HL-60 (cell line): ENCODE results near the gene GSTM2.
A peak's percentile ranks its signal among the peaks of the same experiment; 100 is the strongest.

Experiments
- DNase-seq, 2 experiments: peaks; one replicate each; pipeline ENCODE4 v3.0.0-alpha.2; 2010 to 2020; ENCODE audit warnings: low read depth in 1 of 2, low spot score in 1 of 2
- H3K27ac ChIP-seq: fragments of 250-450 bp; sonication (Bioruptor Pico); replicated peaks from 2 replicates; pipeline ENCODE4 v1.5.1; 2020; ENCODE audit warnings: mild to moderate bottlenecking, moderate library complexity
- H3K27me3 ChIP-seq: fragments of 250-450 bp; sonication (Bioruptor Pico); 2 replicates; pipeline ENCODE4 v1.5.1; 2021; ENCODE audit warnings: mild to moderate bottlenecking, moderate library complexity; ENCODE audit not compliant: insufficient read depth, poor library complexity, severe bottlenecking
- H3K4me3 ChIP-seq: replicated peaks from 2 replicates; pipeline ENCODE4 v1.5.1; 2011; ENCODE audit warnings: mild to moderate bottlenecking, control low read depth, low read length; ENCODE audit not compliant: insufficient read depth
- CTCF ChIP-seq: IDR thresholded peaks from one replicate; pipeline ENCODE4 v1.5.1; 2011; ENCODE audit warnings: low read length, control low read depth, inconsistent platforms; ENCODE audit not compliant: insufficient read depth
- GABPA ChIP-seq: IDR thresholded peaks from 2 replicates; pipeline ENCODE4 v1.6.1; 2012; ENCODE audit warnings: low read depth
- POLR2AphosphoS5 ChIP-seq: IDR thresholded peaks from 2 replicates; pipeline ENCODE4 v1.6.1; 2012; ENCODE audit warnings: low read depth
- REST ChIP-seq: IDR thresholded peaks from 2 replicates; pipeline ENCODE4 v1.6.1; 2012; ENCODE audit warnings: low read depth; ENCODE audit not compliant: insufficient replicate concordance
- SPI1 ChIP-seq: IDR thresholded peaks from 2 replicates; pipeline ENCODE4 v1.6.1; 2012; ENCODE audit warnings: low read depth, mild to moderate bottlenecking, borderline replicate concordance

Gene GSTM2

DNA sequence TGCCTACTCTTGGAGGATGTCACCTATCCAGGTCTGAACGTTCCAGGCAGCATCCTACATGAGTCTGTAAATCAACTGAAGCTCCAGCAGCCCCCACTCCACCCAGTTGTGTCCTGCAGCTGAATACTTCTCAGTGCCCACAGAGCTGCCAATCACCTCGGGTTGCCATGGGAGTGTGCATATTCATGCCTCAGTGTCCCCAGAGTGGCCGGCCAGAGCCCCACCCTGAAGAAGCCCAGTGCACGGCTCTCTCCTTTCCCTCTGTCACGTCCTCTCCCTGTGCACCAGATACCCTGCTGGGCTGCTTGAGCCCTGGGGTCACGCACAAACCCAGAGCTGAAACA is 28.0 kb upstream of the GSTM2 start:
- DNase-seq, result peak in 1 of 2 experiments; percentile 0
- Histone ChIP-seq H3K27ac (no peak overlapping the region), H3K27me3 (no peaks in the 10 kb centered on the region), H3K4me3 (no peak overlapping the region)
- no peak for TF ChIP-seq CTCF
- no peak for TF ChIP-seq SPI1
- TF ChIP-seq POLR2AphosphoS5, result no peak

DNA sequence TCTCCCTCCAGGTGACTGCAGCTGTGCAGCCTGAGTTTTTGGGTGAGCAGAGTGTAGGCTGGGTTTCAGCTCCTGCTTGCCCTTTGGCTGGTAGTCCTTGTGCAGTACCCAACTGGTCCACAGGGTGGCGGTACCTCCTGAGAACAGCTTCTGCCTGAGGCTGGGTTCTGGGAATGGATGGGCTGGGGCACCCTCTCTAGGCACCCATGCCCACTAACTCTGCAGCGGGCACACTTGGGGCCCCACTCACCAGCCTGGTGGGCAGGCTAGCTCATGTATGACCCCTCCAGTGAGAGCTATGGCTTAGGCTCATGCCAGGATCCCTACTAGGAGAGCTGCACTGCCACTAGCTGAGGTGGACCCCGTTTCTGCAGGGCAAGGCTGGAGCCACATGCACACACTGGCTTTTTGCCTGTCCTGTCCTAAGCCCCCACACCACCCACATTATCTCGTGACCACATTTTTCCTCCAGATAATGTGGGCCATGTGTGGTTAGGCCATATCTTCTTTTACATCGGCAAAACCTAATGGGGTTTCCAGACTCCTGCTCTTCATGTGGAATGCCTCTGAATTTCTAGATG is 27.5 kb upstream of the GSTM2 start:
- Histone ChIP-seq H3K4me3 (no peak overlapping the region), H3K27me3 (no peaks in the 10 kb centered on the region), H3K27ac (no peak overlapping the region)
- TF ChIP-seq SPI1 (no peak), CTCF (peak; percentile 97)
- DNase-seq, result peak in 1 of 2 experiments; percentile 84

DNA sequence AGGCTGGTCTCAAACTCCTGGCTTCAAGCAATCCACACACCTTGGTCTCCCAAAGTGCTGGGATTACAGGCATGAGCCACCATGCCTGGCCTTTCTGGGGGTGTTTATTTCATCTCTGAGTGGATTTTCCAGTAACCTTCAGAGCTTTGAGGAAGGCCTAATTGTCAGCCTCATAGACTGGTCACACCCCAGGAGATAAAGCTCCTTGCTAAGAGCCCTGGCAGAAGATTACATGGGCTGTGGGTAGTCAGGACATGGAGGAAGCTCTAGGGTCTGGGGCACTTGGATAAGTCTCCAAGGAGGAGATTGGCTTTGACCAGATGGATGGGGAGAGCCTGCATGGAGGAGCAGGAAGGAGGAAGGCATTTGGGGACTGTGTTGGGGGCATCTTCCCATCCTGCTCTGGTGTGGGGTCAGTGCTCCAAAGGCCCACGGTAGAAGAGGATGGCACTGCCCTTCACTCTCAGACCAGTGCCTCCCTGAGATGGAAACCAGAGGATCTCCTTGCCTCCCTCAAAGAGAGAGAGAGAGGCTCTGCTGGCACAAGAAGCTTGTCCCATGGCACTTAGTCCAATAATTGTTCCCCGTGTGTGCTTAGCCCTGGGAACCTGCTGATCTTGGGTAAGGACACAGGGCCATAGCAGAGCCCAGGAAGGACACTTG is 26.6 kb upstream of the GSTM2 start:
- peak in 1 of 2 experiments; percentile 0 for DNase-seq
- Histone ChIP-seq H3K27me3 (no peaks in the 10 kb centered on the region), H3K4me3 (no peak overlapping the region), H3K27ac (no peak overlapping the region)
- TF ChIP-seq POLR2AphosphoS5 (no peak), SPI1 (no peak), CTCF (no peak), GABPA (no peak), REST (no peak)

- TF ChIP-seq CTCF (no peak), POLR2AphosphoS5 (no peak)
- no peak overlapping the region for H3K4me3 ChIP-seq
These were observed 26.0 kb upstream of the GSTM2 start for GRCh38 chr1:109641861-109642260.

More at GRCh38 chr1:109641861-109642260, 26.0 kb upstream of the GSTM2 start:
- DNase-seq, result no peak
- no peak overlapping the region for H3K27ac ChIP-seq
- no peaks in the 10 kb centered on the region for H3K27me3 ChIP-seq
